GDM1 (cell line): Measurements from ENCODE around the gene CD248.
"Not testable (repeated sequence)": the region's sequence is repeated elsewhere in the genome, so short reads cannot be mapped to it uniquely, and the experiment has no call there.

ENCODE experiments used
- DNase-seq: peaks from one replicate; lab custom pipeline; 2025; lab: John Stamatoyannopoulos, UW

CD248 gene

DNA sequence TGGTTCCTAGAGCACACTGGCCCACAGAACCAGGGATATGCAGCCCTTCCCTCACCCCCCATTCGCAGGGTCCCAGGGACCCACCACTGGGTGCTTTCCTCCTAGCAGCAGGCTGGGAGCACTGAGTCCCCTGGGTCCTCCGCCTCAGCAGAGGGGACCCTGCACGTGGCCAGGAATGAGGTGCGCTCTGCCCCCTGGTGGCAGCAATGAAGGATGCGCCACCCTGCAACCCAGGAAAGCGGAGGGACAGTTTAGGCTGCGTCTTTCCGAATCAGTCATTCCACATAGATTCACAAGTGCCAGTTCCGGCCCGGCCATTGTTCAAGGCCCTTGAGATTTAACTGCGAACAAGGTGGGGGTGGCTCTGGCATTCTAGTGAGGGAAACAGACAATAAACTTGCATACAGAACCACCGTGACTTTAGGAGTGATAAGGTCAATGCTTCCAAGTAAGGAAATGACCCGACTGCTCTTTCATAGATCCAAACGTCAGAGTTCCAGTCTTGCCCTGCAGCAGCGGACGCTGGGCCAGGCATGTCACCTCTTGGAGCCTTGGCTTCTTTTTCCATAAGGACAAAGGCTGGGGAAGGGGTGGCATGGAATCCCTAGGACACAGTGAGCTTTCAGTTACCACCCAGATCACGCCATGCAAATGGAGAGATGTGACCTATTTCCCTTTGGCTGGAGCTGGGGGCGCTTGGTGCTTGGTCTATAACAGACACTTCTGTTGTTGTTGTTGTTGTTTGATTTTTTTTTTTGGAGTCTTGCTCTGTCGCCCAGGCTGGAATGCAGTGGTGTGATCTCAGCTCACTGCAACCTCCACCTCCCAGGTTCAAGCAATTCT lies 11.7 kb upstream of the CD248 start:
- DNase-seq, result peak; percentile 61

- no peak for DNase-seq
Measured at GRCh38 chr11:66328031-66328301, 11.1 kb upstream of the CD248 start.

- no peak for DNase-seq
Measured at GRCh38 chr11:66327171-66328030, 10.6 kb upstream of the CD248 start.

- DNase-seq, result no peak
Measured at GRCh38 chr11:66326261-66327111, 9.6 kb upstream of the CD248 start.

DNA sequence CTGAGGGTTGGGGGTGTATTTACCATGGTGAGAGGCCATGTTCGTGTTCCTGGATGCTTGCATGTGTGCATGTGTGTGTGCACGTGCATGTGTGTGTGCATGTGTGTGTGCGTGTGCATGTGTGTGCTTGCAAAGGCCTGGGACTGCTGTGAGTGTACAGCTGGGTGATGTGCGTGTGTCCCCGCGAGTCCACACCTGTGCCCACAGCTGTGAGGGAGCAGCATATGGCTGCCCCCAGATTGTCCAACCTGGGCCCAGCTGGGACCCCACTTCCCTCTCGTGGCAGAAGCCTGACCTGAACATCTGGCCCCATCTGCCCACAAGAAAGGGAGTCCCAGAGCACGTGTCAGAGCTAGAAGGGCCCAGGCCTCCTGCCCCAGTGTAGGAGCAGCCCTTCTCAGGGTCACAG lies 8.4 kb upstream of the CD248 start:
- DNase-seq, result no peak

DNA sequence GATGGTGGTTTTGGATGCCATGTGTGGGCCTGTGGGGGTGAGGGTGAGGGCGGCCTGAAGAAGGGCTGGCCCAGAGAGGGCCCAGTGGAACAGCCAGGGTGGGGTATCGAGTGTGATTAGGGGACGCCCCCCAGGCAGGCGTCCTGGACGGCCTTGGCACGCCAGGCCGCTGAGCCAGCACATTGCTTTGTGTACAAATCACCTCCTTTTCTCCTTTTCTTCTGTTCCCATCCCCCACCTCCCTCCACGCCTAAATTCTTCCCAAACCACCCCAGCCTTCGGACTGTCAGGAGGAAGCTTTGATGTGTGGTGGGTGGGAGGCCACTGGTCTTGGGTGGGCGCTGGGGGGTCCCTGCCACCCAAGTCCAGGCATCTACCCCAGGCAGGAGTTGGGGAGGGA lies 7.8 kb upstream of the CD248 start:
- no peak for DNase-seq

GRCh38 chr11:66323684-66324083 lies 6.8 kb upstream of the CD248 start:
- DNase-seq, result no peak

- no peak for DNase-seq
Measured at GRCh38 chr11:66322732-66323427, 6.0 kb upstream of the CD248 start.

DNA sequence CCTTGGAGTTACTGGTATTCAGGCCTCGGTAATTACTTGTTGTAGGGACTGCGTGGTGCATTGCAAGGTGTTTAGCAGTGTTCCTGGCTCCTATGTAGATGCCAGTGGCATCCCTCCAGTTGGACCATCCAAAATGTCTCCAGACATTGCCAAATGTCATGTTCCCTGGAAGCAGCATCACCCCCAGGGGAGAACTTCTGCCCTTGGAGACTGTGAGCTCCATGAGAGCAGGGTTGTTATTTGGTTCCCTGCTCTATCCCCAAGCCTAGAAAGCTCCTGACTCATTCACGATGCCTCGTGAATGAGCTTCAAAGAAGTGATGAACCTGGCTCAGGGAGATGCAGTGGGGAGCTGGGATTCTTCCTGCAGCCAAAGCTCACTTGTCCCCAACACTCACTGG lies 4.8 kb upstream of the CD248 start:
- DNase-seq, result no peak

DNA sequence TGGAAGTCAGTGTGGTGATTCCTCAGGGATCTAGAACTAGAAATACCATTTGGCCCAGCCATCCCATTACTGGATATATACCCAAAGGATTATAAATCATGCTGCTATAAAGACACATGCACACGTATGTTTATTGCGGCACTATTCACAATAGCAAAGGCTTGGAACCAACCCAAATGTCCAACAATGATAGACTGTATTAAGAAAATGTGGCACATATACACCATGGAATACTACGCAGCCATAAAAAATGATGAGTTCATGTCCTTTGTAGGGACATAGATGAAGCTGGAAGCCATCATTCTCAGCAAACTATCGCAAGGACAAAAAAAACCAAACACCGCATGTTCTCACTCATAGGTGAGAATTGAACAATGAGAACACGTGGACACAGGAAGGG lies 3.9 kb upstream of the CD248 start:
- not testable (repeated sequence) for DNase-seq

- DNase-seq, result not testable (repeated sequence)
Measured at GRCh38 chr11:66320289-66320688, 3.4 kb upstream of the CD248 start.

GRCh38 chr11:66318600-66318970 lies 1.7 kb upstream of the CD248 start:
- no peak for DNase-seq

DNA sequence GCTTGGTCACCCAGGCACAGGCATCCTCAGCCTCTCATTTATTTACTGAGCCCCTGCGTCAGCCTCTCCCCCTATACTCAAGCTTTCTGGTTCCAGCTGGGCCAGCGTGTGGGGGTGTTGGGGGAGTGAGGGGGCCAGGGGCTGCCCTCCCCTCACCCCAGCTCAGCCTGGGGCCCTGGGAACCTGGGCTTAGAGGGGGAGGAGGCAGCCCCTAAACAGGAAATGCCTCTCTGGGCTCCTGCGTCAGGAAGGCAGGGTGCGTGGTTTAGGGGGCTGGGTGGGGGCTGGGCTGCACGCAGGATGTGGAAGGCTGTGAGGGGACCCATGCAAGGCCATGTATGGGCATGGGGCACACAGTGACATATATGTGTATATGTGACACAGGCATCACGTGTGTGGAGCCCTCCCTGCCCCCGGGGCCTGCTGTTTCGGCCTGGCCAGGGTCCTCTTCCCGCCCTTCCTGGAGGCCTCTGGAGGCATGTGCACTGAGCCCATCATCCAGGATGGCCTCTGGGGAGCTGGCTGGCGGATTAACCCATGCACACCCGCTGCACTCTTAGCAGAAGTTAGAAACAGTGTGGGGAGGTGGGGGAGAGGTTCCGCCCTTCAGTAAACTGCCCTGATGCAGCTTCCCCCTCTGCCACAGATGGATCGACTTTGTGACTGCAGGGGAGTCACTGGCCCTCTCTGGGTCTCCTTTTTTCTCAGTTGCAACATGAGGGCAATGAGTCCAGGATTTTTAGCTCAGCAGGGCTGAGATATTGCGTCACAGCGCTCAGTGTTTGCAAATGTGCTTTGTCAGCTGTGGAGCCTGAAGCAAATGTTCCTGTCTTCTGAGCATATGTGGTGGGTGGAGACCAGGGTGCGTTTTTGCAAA lies 1.1 kb upstream of the CD248 start:
- no peak for DNase-seq

GRCh38 chr11:66317322-66317722 lies 478 bp upstream of the CD248 start:
- DNase-seq, result no peak

DNA sequence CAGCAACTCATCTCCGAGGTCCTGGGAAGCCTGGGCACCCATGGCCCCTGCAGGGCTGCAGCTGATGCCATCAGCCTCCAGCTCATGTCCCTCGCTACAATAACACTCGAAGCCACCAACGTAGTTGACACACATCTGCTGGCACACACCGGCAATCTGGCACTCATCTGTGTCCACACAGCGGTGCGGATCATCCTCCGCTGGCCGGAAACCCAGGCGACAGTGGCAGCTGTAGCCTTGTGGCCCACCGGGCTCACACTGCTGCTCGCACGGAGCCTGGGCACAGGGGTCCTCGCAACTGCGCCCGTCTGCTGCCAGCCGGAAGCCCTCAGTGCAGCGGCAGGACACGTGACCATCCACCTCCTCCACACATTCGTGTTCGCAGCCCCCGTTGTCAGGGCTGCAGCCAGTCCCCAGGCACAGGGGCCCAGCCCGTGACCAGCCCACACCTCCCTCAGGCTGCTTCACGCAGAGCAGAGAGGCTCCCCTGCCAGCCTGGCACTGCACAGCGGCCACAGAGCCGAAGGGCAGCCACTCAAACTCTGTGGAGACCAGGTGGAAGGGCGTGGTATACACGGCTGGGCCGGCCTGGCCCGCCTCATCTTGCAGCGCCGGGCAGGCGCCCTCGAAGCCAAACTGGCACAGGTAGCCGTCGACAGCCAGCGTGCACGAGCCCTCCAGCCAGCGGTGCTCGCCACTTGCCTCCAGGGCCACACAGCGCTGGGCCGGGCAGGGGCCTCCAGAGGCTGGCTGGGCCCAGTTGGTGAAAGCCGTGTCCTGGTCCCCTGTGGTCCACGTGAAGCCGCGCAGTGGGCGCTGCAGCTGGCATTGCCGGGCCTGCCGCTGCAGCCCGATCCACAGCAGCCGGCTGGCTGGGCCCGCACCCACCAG lies 678 bp downstream of the CD248 start:
- DNase-seq, result no peak

- DNase-seq, result no peak
Measured at GRCh38 chr11:66315498-66315885, 1.4 kb downstream of the CD248 start.

GRCh38 chr11:66314561-66315497 lies 2.0 kb downstream of the CD248 start:
- DNase-seq, result no peak

DNA sequence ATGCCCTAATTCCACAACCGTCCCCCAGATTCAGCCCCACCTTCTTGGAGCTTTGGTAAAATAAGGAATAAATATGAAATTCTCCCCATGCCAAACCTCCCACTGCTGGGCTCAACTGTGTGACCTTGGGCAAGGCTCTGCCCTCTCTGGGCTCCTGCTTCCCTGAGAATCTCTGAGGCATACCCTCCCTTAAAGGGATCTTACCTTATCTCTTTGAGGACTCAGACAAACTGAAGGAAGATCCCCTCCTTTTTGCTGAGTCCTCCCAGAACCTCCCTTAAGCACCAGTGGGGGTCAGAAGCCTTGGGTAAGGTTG lies 2.7 kb downstream of the CD248 start:
- DNase-seq, result no peak
